Dedifferentiated amniotic fluid mesenchymal stem cell (primary cell): ENCODE measurements around the gene SLC45A3.

ENCODE experiments used
- DNase-seq: peaks from one replicate; pipeline ENCODE4 v3.0.0-alpha.2; 2016; ENCODE audit errors: extremely low spot score

Gene SLC45A3

DNA sequence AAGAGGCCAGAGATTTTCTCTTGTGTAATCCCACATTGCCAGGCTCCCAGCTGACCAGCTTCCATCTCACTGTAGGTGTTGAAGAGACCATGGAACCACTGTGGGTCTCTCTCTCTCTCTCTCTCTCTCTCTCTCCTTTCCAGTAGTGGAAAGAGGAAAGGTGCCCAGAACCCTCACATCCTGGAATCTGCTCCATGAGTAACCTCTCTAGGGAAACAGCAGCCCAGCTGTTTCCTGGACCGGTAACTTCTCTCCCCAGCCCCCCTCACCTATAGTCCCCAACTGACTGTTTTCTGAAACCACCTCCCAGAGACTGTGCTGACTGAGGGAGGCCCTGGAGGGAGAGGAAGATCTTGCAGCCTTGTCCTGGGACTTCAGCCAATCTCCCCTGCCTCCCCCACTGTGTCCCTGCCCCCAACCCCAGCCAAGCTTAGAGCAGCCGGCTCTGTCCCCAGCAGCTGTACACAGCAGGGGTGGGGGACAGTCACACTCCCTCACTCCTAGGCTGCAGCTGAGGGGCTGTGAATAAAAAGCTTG is 20.6 kb upstream of the SLC45A3 start:
- DNase-seq, result no peak

DNA sequence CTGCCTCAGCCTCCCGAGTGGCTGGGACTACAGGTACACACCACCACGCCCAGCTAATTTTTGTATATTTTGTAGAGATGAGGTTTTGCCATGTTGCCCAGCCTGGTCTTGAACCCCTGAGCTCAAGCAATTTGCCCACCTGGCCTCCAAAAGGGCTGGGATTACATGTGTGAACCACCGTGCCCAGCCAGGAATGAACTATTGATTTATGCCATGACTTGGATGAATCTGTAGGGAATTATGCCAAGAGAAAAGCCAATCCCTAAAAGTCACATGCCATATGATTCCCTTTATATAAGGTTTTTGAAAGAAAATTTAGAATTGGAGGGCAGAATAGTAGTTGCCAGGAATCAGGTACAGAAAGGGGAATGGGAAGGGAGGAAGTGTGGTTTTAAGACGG is 19.1 kb upstream of the SLC45A3 start:
- DNase-seq, result no peak

- DNase-seq, result no peak
Observed at GRCh38 chr1:205698921-205699320, 18.6 kb upstream of the SLC45A3 start.

DNA sequence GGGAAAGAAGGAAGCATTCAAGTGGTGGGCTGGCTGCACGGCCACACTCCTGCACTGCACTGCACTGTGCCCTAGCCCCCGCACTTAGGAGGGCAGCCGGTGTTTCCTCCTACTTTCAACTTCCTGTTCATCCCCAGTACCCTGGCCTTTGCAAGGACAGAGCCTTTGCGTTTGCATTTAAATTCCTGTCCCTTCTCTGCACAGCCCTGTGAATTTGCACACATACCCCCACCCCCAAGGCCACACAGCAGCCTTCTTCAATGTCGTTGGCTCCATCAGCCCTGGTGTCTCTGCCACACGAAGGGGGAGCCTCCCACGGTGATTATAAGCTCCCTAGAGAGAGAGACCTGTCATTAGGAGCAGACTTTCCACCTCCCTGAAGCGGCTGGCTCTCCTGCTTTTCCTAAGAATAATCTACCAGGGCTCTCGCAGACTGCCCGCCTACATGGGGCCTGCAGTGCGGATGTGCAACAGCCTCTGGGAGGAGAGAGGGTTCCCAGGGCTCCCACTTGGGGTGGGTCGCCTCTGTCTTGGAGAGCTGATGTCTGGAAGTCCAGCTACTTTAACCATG is 13.2 kb upstream of the SLC45A3 start:
- no peak for DNase-seq

DNA sequence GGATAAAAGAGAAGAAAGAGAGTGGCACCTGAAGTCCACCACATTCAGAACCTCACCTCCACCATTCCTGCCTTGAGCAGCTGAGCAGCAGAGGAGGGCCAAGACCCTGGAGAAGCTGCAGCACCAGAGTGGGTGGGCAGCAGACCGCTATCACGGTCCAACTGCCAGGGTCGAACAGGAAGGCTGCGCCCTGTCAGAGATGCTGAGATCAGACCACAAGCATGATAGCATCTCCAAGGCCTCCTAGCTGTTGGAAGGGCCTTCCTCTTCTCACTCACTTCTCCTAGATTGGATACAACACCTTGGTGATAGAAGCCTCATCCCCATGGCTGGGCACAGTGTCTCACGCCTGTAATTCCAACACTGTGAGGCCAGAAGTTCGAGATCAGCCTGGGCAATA is 12.1 kb upstream of the SLC45A3 start:
- no peak for DNase-seq

GRCh38 chr1:205690122-205690756 is 9.9 kb upstream of the SLC45A3 start:
- DNase-seq, result no peak

DNA sequence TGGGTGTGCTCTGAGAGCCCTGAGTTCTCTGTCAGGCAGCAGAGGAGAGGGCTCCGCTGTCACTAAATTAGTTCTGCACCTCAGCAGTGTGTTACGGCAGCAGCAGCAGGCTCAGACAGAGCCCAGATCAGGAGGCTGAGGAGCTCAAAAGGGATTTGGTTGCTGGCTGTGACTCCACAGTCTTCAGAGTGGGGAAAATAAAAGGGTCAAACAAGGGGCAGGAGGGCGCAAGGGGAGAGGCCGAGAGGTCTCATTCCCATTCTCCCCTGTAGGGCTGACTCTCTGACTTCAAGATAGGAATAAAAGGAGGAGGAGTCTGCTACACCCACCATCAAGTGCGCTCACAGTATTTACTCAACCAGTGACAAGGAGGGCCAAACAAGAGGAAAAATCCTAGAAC is 9.2 kb upstream of the SLC45A3 start:
- DNase-seq, result no peak

GRCh38 chr1:205688171-205689080 is 8.1 kb upstream of the SLC45A3 start:
- DNase-seq, result no peak

DNA sequence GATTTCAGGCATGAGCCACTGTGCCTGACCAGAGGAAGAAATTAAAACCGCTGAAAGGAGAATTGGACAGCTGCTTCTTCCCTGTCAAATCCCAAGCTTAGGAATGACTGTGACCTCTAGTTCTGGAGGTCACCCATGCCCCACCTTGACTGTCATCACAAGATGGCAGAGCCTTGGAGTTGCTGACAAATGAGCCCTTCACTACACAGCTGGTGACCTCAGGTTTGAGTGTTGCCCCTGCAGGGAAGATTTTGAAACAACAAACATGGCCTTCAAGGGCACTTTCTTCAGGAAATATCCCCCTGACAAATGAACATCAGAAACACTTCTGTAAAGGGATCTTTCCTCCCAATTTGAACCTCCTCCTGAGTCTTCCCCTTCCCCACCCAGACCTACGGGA is 6.9 kb upstream of the SLC45A3 start:
- DNase-seq, result no peak

DNA sequence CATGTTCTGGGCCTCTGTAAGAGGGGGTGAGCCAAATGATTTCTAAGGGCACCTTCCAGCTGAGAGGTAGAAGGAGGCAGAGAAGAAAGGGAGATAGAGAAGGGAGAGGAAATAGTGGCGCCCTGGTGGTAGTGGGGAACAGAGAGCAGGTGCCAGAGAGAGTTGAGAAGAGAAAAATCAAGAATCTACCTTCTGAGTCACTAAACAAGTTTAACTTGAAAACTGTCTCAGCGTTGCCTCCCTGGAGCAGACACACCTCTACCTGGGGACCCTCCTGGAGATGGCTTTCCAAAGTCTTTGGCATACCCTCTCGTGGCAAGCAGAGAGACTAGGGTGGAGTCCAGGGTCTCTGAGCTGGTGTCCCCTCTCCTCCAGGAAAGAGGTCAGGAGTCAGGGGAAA is 1.1 kb upstream of the SLC45A3 start:
- DNase-seq, result no peak

GRCh38 chr1:205678286-205679111 is 1.8 kb downstream of the SLC45A3 start:
- no peak for DNase-seq

DNA sequence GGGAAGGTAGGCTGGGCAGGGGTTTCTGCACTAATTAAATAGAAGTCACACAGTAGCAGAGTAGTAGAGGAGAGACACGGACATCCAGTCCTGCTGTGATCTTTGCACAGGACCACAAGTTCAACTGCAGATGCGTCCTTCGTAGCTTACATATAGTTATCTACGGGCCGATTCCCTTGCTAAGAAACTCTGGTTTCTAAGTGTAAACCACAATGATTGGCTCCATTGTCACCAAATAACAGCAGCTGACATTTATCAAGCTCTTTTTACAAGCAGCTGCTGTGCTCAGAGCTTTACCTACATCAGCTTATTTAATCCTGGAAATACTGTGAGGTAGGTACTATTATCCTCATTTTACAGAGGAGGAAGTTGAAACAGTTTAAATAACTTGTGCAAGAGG is 3.1 kb downstream of the SLC45A3 start:
- DNase-seq, result no peak

GRCh38 chr1:205676597-205676996 is 3.7 kb downstream of the SLC45A3 start:
- no peak for DNase-seq

DNA sequence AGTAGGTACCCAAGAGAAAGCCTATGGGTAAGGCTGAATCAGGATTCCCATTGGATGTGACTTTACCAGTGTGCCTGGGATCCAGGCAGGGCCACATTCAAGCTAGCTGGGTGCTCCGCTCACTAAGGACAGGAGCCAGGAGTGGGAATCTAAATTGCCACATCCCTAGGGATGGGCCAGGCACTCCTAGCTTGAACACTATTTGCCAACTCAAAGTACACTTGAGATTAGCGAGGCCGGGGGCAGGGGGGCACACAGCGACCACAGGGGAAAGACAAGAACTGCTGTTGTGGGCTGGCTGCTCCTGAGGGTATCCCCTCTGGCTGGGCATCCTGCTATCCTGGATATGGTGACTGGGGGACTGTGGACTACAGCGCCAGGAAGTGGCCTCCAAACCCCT is 4.3 kb downstream of the SLC45A3 start:
- no peak for DNase-seq

- DNase-seq, result no peak
Observed at GRCh38 chr1:205675247-205675646, 5.1 kb downstream of the SLC45A3 start.

GRCh38 chr1:205672970-205673369 is 7.3 kb downstream of the SLC45A3 start:
- DNase-seq, result no peak

DNA sequence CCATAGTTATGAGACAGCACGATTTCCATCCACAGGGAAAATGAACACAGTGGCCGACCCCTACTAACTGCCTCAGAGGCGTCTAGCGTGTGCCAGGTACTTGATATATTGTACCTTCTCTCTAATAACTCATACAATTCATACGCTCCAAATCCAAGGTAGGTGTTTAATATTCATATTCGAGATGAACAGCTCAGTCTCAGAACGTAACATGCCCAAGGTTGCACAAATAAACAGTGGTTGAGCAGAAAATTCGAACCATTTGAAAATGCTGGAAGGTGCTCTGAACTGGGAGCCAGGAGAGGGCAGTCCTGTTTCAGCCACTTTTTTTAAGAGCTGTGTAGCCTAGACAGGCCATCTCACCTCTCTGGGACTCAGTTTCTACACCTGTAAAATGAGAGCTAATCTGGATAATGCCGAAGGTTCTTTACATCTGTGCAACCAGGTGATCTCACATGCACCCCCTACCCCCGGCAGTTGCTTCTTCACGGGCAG is 7.9 kb downstream of the SLC45A3 start:
- DNase-seq, result no peak

DNA sequence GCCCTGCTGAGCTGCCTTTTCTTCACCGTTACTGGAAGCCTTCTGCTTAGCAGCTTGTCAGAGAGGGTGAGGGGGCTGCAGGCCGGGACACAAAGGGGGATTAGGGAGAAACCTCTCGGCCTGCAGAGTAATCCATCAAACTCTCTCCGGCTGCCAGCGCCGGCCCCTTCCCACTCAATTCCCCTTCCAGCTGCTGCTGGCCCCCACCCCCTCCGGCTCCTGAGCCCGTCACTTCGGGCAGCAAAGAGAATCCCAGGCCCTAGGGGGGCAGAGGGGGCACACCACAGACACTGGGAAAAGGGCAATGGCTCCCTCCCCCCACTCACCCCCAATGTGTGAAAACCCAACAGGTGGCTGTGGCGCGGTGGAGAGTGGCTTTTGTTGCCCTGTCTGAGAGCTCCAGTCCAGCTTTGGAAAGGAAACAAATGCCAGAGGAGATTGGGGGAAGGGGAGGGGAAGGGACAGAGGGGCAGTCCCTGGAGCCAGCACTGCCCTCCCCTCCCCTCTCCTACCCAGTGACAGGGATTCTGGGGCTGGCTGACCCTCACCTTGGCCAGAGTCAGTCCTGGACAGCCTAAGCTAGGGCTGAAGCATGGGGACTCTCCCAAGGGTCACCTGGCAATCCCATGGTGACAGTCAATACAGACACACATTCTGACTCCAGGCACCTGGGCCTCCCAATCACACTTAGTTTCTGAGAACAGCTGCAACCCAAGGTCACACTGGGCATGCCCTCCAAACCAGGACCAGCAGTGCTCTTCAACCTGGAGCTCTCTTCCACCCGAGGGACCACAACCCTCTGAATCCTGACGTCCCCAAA is 9.5 kb downstream of the SLC45A3 start:
- DNase-seq, result no peak

DNA sequence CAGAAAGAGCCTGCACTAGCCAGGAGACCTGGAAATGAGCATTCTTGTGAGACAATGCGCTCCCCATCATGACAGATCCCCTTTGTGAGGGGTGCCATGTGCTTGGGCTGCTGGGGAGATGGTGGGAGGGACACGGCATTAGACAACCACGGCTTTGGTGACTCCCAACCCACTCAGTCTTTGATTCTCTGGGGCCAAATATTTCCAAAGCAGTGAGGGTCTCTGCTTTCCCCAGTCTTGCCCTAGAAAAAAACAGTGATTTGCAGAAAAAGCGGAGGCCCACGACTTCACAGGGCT is 10.2 kb downstream of the SLC45A3 start:
- DNase-seq, result no peak

- DNase-seq, result no peak
Observed at GRCh38 chr1:205669341-205670149, 10.8 kb downstream of the SLC45A3 start.
